ENCODE results near the gene STUB1.

The STUB1 gene

GRCh38 chr16:714558-715476 is 34.6 kb downstream of the STUB1 start, which contains the start of gene METRN:
Gene METRN (plus strand): TSS chr16:715118. CDS start chr16:715290, 172 bp downstream.
- peak; percentile 79 for DNase-seq

- peak; percentile 26 for DNase-seq
Measured at GRCh38 chr16:715477-716199, 35.4 kb downstream of the STUB1 start.

DNA sequence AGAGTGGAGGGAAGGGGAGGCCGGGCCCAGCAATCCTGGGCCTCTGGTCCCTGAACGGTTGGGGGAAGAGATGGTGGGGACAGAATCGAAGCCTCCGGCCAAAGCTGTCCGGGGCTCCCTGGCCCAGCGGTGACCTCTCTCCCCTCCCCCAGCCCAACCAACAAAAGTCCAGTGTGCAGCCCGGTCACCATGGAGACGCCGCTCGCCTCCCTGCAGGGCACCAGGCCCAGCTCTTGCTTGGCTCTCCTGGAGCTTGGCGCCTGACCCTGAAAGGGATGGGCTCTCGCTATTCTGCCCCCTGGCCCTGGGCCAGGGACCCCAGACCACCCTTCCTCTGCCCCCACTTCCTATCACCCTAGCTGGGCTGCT is 36.0 kb downstream of the STUB1 start:
- DNase-seq: peak; percentile 41

DNA sequence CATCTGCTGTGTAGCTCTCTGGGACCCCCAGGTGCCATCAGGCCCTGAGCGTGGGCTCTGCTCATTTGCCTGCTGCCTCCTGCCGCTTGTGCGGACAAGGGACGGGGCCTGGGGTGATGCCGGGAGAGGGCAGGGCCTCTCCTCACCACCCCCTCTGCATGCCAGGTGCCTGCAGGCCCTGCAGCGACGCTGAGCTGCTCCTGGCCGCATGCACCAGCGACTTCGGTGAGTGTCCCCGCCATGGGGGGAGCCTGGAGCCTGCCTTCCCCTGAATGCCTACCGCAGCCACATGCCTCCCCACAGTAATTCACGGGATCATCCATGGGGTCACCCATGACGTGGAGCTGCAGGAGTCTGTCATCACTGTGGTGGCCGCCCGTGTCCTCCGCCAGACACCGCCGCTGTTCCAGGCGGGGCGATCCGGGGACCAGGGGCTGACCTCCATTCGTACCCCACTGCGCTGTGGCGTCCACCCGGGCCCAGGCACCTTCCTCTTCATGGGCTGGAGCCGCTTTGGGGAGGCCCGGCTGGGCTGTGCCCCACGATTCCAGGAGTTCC is 36.6 kb downstream of the STUB1 start:
- DNase-seq: no peak

GRCh38 chr16:717450-718245 is 37.4 kb downstream of the STUB1 start:
- no peak for DNase-seq

- DNase-seq: no peak
Measured at GRCh38 chr16:718389-718788, 38.2 kb downstream of the STUB1 start.

DNA sequence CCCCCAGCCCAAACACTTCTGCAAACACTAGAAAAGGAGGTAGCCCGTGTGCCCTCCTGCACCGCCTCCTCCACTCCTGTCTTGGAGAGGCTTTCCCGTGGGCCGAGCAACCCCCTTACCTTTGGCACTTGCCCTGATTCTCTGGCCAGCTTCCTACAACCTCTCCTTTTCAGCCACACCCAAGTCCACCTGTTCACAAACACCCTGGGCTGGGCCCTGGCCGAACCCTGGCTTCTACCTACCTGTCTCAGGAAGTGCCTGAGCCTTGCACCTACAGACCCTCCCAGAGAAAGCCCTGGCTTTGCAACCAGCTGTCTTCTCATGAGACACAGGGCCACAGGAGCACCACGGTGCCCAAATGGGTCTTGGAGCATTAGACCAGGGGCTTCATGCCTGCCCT is 38.7 kb downstream of the STUB1 start:
- no peak for DNase-seq

- DNase-seq: no peak
Measured at GRCh38 chr16:719815-720446, 39.7 kb downstream of the STUB1 start.

- DNase-seq: peak; percentile 63
Measured at GRCh38 chr16:720447-720989, 40.3 kb downstream of the STUB1 start.

GRCh38 chr16:720990-721764 is 41.0 kb downstream of the STUB1 start, which contains the start of gene ANTKMT:
Gene ANTKMT (plus strand): TSS chr16:721146. CDS start chr16:721275, 129 bp downstream.
- DNase-seq: peak; percentile 84

DNA sequence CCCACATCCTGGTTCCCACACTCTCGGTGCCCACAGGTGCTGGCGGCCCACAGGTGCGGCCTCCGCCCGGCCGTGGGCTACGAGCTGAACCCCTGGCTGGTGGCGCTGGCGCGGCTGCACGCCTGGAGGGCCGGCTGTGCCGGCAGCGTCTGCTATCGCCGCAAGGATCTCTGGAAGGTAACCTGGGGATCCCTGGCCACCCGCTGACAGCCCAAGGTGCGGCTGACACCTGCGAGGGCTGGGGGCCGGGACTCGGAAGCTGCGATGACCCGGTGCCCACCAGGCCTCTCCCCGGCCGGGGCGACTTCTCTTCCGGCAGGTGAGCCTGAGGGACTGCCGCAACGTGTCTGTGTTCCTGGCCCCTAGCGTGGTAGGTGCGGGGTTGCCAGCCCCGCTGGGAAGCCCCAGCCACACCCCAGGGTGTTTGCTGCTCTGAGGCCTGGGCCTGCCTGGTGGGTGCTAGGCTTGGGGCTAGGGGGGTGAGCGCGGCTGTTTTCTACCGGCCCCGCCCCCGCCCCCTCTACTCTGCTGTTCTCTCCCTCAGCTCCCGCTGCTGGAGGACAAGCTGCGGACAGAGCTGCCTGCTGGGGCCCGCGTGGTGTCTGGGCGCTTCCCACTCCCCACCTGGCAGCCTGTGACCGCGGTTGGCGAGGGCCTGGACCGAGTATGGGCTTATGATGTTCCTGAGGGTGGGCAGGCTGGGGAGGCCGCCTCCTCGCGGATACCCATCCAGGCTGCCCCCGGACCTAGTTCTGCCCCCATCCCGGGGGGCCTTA is 41.7 kb downstream of the STUB1 start:
- DNase-seq: no peak

- DNase-seq: no peak
Measured at GRCh38 chr16:722835-723633, 42.8 kb downstream of the STUB1 start.

GRCh38 chr16:723695-724094 is 43.5 kb downstream of the STUB1 start:
- no peak for DNase-seq

DNA sequence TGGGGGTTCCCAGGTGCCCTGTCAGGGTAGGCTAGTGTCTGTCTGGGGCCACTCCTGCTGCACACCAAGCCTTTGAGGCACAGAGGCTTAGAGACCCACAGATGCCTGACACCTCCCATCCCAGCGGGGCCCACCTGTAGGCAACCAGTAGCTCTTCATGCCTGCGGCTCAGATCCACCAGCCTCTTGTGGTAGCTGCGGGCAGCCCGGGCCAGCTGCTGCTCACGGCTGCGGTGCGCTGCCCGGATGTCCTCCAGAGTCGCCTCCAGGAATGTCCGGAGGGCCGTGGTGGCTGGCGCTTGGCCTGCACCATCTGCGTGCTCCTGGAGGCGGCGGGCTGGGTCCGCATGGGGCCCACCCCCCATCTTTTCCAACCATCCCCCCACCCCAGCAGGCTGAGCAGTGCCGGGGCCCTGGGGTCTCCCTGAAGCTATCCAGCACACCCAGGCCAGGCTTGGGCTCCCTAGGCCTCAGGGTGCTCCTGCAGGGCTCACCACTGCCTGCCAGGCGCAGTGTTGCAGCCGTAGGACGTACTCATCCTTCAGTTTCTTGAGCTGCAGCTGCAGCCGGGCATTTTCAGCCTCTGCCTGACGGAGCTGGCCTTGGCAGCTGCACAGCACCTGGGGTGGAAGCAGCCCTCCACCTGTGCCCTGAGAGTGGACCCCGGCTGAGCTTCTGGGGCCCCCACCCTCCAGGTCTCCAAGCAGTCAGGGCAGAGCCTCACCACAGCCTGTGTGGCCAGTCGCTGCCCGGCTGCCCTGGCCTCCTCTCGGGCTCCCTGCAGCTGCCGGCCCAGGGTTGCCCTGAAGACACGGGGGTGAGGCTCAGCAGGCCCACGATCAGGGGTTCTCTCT is 44.2 kb downstream of the STUB1 start:
- DNase-seq: no peak

DNA sequence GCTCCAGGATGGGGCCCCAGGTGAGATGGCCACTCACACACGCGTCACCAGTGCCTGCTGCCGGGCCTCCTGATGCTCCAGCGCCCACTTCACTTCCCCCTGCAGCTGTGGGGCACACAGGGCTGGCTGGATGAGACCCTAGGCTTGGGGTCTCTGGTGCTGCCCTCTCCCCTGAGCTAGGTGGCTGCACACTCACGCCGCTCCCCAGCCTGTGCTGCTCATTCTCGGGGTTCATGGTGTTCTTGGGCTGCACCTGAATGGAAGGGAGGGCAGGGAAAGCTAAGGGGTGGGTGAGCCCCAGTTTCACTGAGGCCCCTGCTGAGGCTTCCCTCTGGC is 44.8 kb downstream of the STUB1 start:
- DNase-seq: no peak

- no peak for DNase-seq
Measured at GRCh38 chr16:725463-726187, 45.4 kb downstream of the STUB1 start.

DNA sequence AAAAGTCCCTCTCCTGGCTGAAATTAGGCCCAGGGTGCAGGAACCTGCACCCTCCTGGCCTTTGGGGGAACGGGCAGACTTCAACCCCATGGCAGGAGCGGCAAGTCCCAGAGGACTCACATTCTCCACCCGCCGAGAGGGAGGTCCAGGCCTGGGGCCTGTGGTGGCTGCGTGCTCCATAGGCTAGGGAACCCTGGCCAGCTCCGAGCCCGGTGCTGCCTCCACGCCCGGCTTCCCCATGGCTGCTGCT is 45.9 kb downstream of the STUB1 start:
- no peak for DNase-seq
